IPS-NIHi11 (cell line): ENCODE results near the gene IMMP1L.

Source experiments
- DNase-seq: peaks from one replicate; pipeline ENCODE4 v3.0.0; 2012; ENCODE audit warnings: mixed read lengths, low spot score

Gene IMMP1L

GRCh38 chr11:31474083-31474482 lies 35.3 kb downstream of the IMMP1L start:
- no peak for DNase-seq

GRCh38 chr11:31464436-31464835 lies 45.0 kb downstream of the IMMP1L start:
- no peak for DNase-seq

DNA sequence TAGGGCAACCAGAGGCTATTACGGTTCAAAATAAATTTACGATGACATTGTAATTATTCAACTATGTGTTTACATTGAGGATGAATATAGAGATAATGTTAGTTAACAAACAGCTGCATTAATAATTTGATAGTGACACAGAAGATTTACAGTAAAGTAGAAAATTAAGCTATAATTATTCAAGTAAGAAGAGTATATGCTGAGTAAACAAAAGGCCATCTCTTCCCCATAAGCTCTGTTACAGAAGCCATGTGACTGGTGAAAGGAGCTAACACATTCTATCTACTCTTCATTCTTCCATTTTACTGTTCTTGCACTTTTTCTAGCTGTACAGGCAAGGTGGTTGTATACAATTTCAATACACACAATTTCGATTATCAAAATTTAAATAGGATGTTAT lies 54.2 kb downstream of the IMMP1L start:
- DNase-seq, result no peak

- no peak for DNase-seq
These were observed 58.6 kb downstream of the IMMP1L start for GRCh38 chr11:31450841-31451240.

GRCh38 chr11:31449040-31449439 lies 60.4 kb downstream of the IMMP1L start:
- no peak for DNase-seq

DNA sequence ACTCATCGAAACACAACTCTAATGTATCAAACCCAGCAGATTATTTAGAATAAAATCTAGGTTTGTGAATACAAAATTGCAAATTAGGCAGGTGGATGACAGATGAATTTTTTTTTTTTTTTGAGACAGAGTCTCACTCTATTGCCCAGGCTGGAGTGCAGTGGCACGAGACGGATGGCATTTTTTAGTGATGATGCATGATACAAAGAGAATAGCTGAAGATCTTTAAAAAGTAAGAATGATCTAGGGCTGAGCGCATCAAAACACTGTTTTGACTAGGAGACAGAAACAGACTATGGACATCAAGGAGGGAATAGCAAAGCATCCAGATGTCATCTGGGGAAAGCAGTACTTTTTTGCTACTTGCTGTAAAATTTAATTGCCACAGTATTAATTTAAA lies 63.8 kb downstream of the IMMP1L start:
- DNase-seq, result no peak

DNA sequence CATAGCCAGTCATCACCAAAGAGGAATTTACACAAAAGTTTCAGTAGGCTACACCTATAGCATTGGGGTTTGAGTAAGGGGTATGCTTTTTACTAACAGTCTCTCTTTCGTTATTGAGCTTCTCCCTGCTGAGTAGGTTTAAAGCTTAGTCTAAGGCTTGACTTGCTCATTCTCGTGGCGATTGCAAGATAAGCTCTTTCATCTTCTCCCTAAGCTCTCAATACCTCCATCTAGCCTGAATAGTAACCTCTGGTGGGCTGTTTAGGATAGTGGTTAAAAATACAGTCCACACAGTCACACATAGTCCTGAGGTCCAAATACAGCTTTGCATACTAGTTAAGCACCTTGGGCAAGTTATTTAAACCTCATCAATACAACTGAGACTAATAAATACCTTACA lies 65.6 kb downstream of the IMMP1L start:
- DNase-seq, result no peak

GRCh38 chr11:31442086-31442485 lies 67.3 kb downstream of the IMMP1L start:
- peak; percentile 13 for DNase-seq

DNA sequence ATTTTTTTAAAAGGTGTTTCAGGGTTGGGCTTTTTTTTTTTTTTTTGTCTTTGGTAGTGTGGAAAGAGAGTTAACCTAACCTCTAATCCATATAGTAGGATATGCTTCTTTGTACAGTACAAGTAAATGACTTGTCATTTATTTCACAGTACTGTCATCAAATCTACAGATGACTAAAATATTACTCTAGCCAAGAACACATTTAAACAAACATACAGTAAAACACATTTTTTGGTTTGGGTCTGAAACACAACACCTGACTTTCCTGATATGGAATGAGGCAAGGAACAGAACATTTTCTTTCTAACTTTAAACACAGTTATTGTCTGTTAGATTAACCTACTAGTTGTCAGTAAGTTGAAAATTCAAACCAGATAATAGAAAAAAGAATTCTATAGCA lies 68.1 kb downstream of the IMMP1L start:
- DNase-seq, result no peak

GRCh38 chr11:31437742-31438435 lies 71.5 kb downstream of the IMMP1L start:
- DNase-seq, result no peak

GRCh38 chr11:31433851-31434250 lies 75.6 kb downstream of the IMMP1L start:
- DNase-seq, result no peak

GRCh38 chr11:31424652-31425051 lies 84.8 kb downstream of the IMMP1L start:
- no peak for DNase-seq

DNA sequence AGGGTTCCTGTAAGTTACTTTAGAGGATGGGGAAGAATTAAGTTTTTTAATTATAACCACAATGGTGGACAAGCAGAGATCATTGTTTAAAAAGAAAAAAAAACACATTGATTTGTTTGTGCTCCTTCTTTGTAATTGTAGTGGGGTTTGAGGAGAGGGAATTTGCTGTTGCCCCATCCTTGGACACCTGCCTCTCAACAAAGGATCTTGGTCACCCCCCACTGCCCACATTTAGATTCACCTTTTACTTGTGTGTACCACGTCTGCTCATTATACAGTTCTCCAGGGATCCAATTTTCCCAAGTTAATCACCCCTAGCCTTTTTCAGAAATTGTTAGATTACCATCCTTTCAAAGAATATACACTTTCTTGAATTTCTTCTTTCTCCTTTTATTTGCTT lies 86.7 kb downstream of the IMMP1L start:
- no peak for DNase-seq

DNA sequence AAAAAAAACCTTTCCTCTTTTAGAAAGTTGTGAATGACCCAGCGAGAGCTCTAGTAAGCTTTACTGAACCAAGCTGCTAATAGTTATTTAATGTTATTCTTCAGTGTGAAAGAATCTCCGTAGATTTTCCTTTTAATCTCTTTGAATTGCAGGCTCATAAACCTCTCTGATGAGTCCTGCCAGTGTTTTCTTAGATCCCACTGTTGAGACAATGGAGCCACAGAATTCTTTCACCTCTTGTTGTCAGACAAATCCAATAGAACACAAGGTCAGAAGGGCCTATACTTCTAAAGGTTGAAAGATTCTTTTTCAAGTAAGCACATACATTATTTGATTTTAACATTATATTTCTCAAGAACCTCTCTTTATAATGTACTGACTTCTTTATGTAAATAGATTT lies 87.6 kb downstream of the IMMP1L start:
- DNase-seq, result no peak

GRCh38 chr11:31419669-31420068 lies 89.8 kb downstream of the IMMP1L start:
- DNase-seq, result no peak

DNA sequence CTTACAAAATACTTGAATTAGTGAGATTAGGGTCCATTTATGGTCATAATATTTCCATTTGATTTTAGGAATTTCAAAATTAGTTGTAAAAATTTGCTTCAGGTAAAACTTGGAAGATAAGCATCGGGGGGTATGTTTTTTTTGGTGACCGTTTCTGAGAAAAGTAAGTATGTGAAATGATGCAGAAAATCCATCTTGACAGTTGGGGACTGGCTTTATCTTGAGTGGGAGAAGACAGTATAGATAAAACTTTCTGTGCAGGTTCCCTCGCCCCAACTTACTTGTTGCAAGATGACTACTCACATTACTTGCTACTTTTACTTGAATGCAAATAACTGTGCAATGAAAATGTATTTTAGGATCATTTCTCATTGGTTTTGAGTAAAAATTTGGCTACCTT lies 90.3 kb downstream of the IMMP1L start:
- DNase-seq, result no peak

DNA sequence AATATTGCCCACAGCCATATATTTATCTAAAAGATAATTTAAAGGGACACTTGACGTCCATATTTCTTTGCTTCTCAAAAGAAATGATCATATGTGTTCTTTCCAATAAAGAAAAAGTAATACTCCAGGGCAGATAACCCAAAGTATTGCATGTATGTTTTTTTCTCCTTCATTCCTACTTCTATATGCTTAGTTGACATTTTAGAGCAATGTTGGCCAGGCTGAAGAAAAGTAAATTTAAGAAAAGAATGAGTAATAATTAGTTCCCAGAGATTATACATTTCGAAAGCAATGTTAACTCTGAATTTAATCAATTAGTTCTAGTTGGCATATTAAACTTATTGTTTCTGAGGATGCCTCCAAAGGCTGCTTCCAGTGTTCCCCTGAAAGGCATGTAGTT lies 91.6 kb downstream of the IMMP1L start:
- DNase-seq, result no peak

DNA sequence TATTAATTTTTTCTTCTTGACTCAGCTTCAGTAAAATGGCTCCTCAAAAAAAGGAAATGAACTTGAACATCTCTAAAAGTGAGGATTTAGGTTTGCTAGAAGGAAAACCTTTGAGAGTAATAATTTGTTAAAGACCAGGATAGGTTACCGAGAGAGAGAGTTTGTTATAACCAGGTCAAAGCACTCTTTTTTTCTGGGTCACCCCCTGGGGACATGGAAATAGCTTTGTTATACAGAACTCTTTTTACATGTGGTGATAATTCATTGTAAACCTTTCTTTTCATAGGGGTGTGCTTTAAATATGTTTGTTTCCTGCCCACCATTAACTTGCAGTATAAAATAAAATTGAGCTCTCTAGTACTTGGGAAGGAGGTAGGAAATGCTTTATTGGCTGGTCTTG lies 92.1 kb downstream of the IMMP1L start:
- DNase-seq, result no peak

- DNase-seq, result no peak
These were observed 94.0 kb downstream of the IMMP1L start for GRCh38 chr11:31415435-31415834.

DNA sequence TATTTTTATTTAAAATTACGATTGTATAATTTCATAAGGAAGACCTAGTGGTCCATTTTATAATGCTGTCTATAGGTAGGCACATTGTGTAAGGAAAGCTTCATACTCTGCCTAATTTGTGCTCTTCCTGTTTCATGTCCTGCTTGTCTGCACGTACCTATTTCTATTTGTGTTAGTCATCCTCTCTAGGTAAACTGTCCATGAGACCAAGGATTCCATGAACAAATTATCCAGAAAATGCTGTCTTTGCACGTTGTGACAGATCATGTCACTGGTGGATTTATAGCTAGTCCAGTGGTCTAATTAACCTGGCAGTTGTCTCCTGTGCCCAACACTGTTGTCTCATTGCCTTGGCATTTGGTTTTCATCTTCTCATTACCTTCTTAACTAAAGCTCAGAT lies 95.1 kb downstream of the IMMP1L start:
- DNase-seq, result no peak

- no peak for DNase-seq
These were observed 96.5 kb downstream of the IMMP1L start for GRCh38 chr11:31412946-31413345.

DNA sequence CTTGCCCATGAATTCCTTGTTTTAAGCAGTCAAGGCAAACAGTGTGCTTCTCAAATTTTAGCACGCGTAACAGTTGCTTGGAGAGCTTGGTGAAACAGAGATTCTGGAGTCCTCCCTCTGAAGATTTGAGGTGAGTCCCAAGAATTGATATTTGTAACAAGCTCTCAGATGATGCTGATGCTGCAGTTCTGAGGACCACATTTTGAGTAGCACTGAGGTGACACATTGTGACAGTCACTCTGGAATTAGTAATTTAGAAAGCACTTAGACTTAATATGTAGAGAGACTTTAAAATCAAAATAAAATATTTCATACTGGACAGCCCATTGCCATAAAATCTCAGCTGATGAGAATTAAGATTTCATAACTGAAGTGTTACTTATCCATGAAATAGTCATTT lies 101.2 kb downstream of the IMMP1L start:
- DNase-seq, result no peak

GRCh38 chr11:31404614-31405013 lies 104.8 kb downstream of the IMMP1L start:
- no peak for DNase-seq

- DNase-seq, result peak; percentile 16
These were observed 112.1 kb downstream of the IMMP1L start for GRCh38 chr11:31397239-31397834.
